ENCODE data around the gene THSD7A.

GRCh38 chr7:11648101-11648500, 183.9 kb downstream of the THSD7A start:
- TF ChIP-seq CTCF (optimal IDR thresholded peaks at IDR 0.05 in 1 of 3, IDR thresholded peaks at IDR 0.05 in 1 of 3, conservative IDR thresholded peaks at IDR 0.05 in 1 of 3; ENCODE audit: extremely low read depth in 1 of 3, insufficient read depth in 2 of 3, low read length in 3 of 3) (no peak), EZH2 (IDR thresholded peaks at IDR 0.05; ENCODE audit: low read length) (no peak)

Measured in keratinocyte (primary cell).